Activated naive CD4-positive, alpha-beta T cell treated with anti-CD3 and anti-CD28 coated beads for 36 hours (primary cell): ENCODE measurements around the gene TSPYL1. TPM values are rescaled to one million over a fixed set of nuclear protein-coding genes. Genes with fewer than 3 reads are reported as not detected.

Experiments used
- CTCF ChIA-PET: fragments of 350-600 bp; sonication (Branson Sonifier 250); formaldehyde crosslinking; loops from one replicate; lab custom pipeline; 2021; ENCODE audit warnings: antibody characterized with exemption; lab: Charles Lee
- DNase-seq: peaks from one replicate; pipeline ENCODE4 v3.0.0-alpha.2; 2020
- H3K27ac Mint-ChIP-seq: one replicate; pipeline ENCODE4 v1.8.0; 2021; ENCODE audit warnings: mild to moderate bottlenecking, mixed read lengths
- H3K27me3 Mint-ChIP-seq: one replicate; pipeline ENCODE4 v1.8.0; 2021; ENCODE audit warnings: low read depth, mixed read lengths
- H3K36me3 Mint-ChIP-seq: one replicate; pipeline ENCODE4 v1.8.0; 2021; ENCODE audit warnings: low read depth, mixed read lengths
- H3K4me1 Mint-ChIP-seq: one replicate; pipeline ENCODE4 v1.8.0; 2021; ENCODE audit warnings: low read depth, mixed read lengths
- H3K4me3 Mint-ChIP-seq: one replicate; pipeline ENCODE4 v1.8.0; 2021; ENCODE audit warnings: mild to moderate bottlenecking, moderate library complexity, mixed read lengths
- H3K9me3 Mint-ChIP-seq: one replicate; pipeline ENCODE4 v1.8.0; 2021; ENCODE audit warnings: mixed read lengths
- intact Hi-C: fragments of 100-400 bp; cut with micrococcal nuclease; formaldehyde crosslinking; loops from one replicate; pipeline ENCODE4 v1.15.1; 2023
- total RNA-seq, 2 experiments: library from RNA; stranded (reverse); gene quantifications; one replicate each; pipeline ENCODE4 v1.2.3, GENCODE V29; 2021

The TSPYL1 gene
- total RNA-seq, 2 experiments from 2014 or later, result 33.4 to 34.7 TPM

GRCh38 chr6:116277124-116277523 lies 2.6 kb downstream of the TSPYL1 start:
- Mint-ChIP-seq H3K27me3 (no peaks in the 10 kb centered on the region), H3K36me3 (peaks cover 28% of the 10 kb centered on the region), H3K9me3 (no peaks in the 10 kb centered on the region), H3K4me3 (peak overlapping the region; percentile 93), H3K4me1 (peaks cover 52% of the 10 kb centered on the region), H3K27ac (peak overlapping the region; percentile 96)
- intact Hi-C loops, result no loop called here
- CTCF ChIA-PET, result interaction anchor here (0.6 to 5.0 kb wide), 4 partner anchors 9 to 394 kb away, joined by 3 to 31 read pairs (median 5); no protein-coding TSS in a partner anchor
- no peak for DNase-seq

- DNase-seq, result no peak
- intact Hi-C loops, result no loop called here
- H3K27ac Mint-ChIP-seq, result no peak overlapping the region
- H3K4me1 Mint-ChIP-seq, result peaks cover 37% of the 10 kb centered on the region
- no peaks in the 10 kb centered on the region for H3K9me3 Mint-ChIP-seq
- H3K4me3 Mint-ChIP-seq, result no peak overlapping the region
- CTCF ChIA-PET, result interaction anchor here (0.8 to 3.7 kb wide), 7 partner anchors 8 to 291 kb away, joined by 3 to 18 read pairs (median 5); no protein-coding TSS in a partner anchor
- H3K27me3 Mint-ChIP-seq, result no peaks in the 10 kb centered on the region
- H3K36me3 Mint-ChIP-seq, result peaks cover 6% of the 10 kb centered on the region
These were observed 8.5 kb downstream of the TSPYL1 start for GRCh38 chr6:116271149-116271708.

GRCh38 chr6:116268589-116269293 lies 11.0 kb downstream of the TSPYL1 start:
- H3K27me3 Mint-ChIP-seq, result no peaks in the 10 kb centered on the region
- H3K27ac Mint-ChIP-seq, result no peak overlapping the region
- DNase-seq, result no peak
- peaks cover 27% of the 10 kb centered on the region for H3K4me1 Mint-ChIP-seq
- H3K4me3 Mint-ChIP-seq, result no peak overlapping the region
- peaks cover 5% of the 10 kb centered on the region for H3K9me3 Mint-ChIP-seq
- CTCF ChIA-PET, result interaction anchor here (0.6 to 3.7 kb wide), 26 partner anchors 9 to 300 kb away, joined by 3 to 31 read pairs (median 4); partner anchors contain the start of genes TSPYL1 and TSPYL4
- H3K36me3 Mint-ChIP-seq, result peaks cover 11% of the 10 kb centered on the region
- intact Hi-C loops, result loop anchor here (1.0 to 2.0 kb wide), 6 partner anchors 11 to 293 kb away; partner anchors contain the start of genes TSPYL1 and TSPYL4

- CTCF ChIA-PET, result interaction anchor here (0.6 to 3.7 kb wide), 21 partner anchors 10 to 301 kb away, joined by 3 to 31 read pairs (median 4); partner anchors contain the start of genes TSPYL1 and TSPYL4
- intact Hi-C loops, result loop anchor here (1.0 to 2.0 kb wide), 6 partner anchors 11 to 293 kb away; partner anchors contain the start of genes TSPYL1 and TSPYL4
- Mint-ChIP-seq H3K27ac (peak overlapping the region; percentile 43), H3K36me3 (peaks cover 11% of the 10 kb centered on the region), H3K4me3 (no peak overlapping the region), H3K9me3 (peaks cover 5% of the 10 kb centered on the region), H3K4me1 (peaks cover 21% of the 10 kb centered on the region), H3K27me3 (no peaks in the 10 kb centered on the region)
- no peak for DNase-seq
These were observed 11.7 kb downstream of the TSPYL1 start for GRCh38 chr6:116267836-116268588.

- Mint-ChIP-seq H3K36me3 (peaks cover 18% of the 10 kb centered on the region), H3K4me3 (no peak overlapping the region), H3K9me3 (peaks cover 5% of the 10 kb centered on the region), H3K27ac (no peak overlapping the region), H3K27me3 (no peaks in the 10 kb centered on the region), H3K4me1 (peaks cover 20% of the 10 kb centered on the region)
- CTCF ChIA-PET, result interaction anchor here (0.9 to 2.8 kb wide), 3 partner anchors 12 to 269 kb away, joined by 3 to 31 read pairs (median 4); partner anchors contain the start of gene TSPYL1
- intact Hi-C loops, result no loop called here
- DNase-seq, result no peak
These were observed 12.9 kb downstream of the TSPYL1 start for GRCh38 chr6:116266803-116267202.

- DNase-seq, result peak; percentile 23
- H3K4me1 Mint-ChIP-seq, result peaks cover 32% of the 10 kb centered on the region
- H3K27me3 Mint-ChIP-seq, result no peaks in the 10 kb centered on the region
- H3K27ac Mint-ChIP-seq, result no peak overlapping the region
- H3K4me3 Mint-ChIP-seq, result no peak overlapping the region
- intact Hi-C loops, result no loop called here
- peaks cover 5% of the 10 kb centered on the region for H3K9me3 Mint-ChIP-seq
- CTCF ChIA-PET, result interaction anchor here (0.6 to 1.9 kb wide), 2 partner anchors 9 to 23 kb away, joined by 4 read pairs; no protein-coding TSS in a partner anchor
- H3K36me3 Mint-ChIP-seq, result peaks cover 29% of the 10 kb centered on the region
These were observed 14.5 kb downstream of the TSPYL1 start for GRCh38 chr6:116265041-116265829.

- DNase-seq, result no peak
- no peaks in the 10 kb centered on the region for H3K27me3 Mint-ChIP-seq
- CTCF ChIA-PET, result no interaction called here
- H3K4me1 Mint-ChIP-seq, result peaks cover 30% of the 10 kb centered on the region
- intact Hi-C loops, result no loop called here
- peaks cover 5% of the 10 kb centered on the region for H3K9me3 Mint-ChIP-seq
- H3K4me3 Mint-ChIP-seq, result no peak overlapping the region
- H3K27ac Mint-ChIP-seq, result no peak overlapping the region
- H3K36me3 Mint-ChIP-seq, result peaks cover 33% of the 10 kb centered on the region
These were observed 16.4 kb downstream of the TSPYL1 start for GRCh38 chr6:116263353-116263752.

- Mint-ChIP-seq H3K9me3 (no peaks in the 10 kb centered on the region), H3K27ac (no peak overlapping the region), H3K4me3 (no peak overlapping the region), H3K36me3 (peaks cover 23% of the 10 kb centered on the region), H3K27me3 (no peaks in the 10 kb centered on the region), H3K4me1 (peaks cover 26% of the 10 kb centered on the region)
- CTCF ChIA-PET, result interaction anchor here (1.1 kb wide), 1 partner anchor 13 kb away, joined by 5 read pairs; no protein-coding TSS in a partner anchor
- intact Hi-C loops, result loop anchor here (10.0 kb wide), 2 partner anchors 1286 to 1416 kb away; partner anchors contain the start of gene NUS1
- no peak for DNase-seq
These were observed 21.2 kb downstream of the TSPYL1 start for GRCh38 chr6:116258520-116258919.

- Mint-ChIP-seq H3K27me3 (no peaks in the 10 kb centered on the region), H3K4me3 (no peak overlapping the region), H3K36me3 (peaks cover 21% of the 10 kb centered on the region), H3K4me1 (peaks cover 27% of the 10 kb centered on the region), H3K27ac (no peak overlapping the region), H3K9me3 (no peaks in the 10 kb centered on the region)
- CTCF ChIA-PET, result interaction anchor here (0.9 to 3.7 kb wide), 2 partner anchors 9 to 12 kb away, joined by 4 to 22 read pairs; no protein-coding TSS in a partner anchor
- DNase-seq, result no peak
- intact Hi-C loops, result loop anchor here (10.0 kb wide), 2 partner anchors 1288 to 1418 kb away; partner anchors contain the start of gene NUS1
These were observed 23.0 kb downstream of the TSPYL1 start for GRCh38 chr6:116256694-116257093.

- Mint-ChIP-seq H3K4me3 (no peak overlapping the region), H3K27ac (no peak overlapping the region), H3K9me3 (no peaks in the 10 kb centered on the region), H3K36me3 (peaks cover 18% of the 10 kb centered on the region), H3K4me1 (peaks cover 29% of the 10 kb centered on the region), H3K27me3 (no peaks in the 10 kb centered on the region)
- CTCF ChIA-PET, result interaction anchor here (1.4 to 3.7 kb wide), 2 partner anchors 13 to 25 kb away, joined by 3 to 22 read pairs; no protein-coding TSS in a partner anchor
- no peak for DNase-seq
- intact Hi-C loops, result loop anchor here (2.0 to 10.0 kb wide), 3 partner anchors 13 to 1419 kb away; partner anchors contain the start of gene NUS1
These were observed 24.4 kb downstream of the TSPYL1 start for GRCh38 chr6:116255246-116255800.
